ENCODE measurements around the gene SP5.

The SP5 gene

DNA sequence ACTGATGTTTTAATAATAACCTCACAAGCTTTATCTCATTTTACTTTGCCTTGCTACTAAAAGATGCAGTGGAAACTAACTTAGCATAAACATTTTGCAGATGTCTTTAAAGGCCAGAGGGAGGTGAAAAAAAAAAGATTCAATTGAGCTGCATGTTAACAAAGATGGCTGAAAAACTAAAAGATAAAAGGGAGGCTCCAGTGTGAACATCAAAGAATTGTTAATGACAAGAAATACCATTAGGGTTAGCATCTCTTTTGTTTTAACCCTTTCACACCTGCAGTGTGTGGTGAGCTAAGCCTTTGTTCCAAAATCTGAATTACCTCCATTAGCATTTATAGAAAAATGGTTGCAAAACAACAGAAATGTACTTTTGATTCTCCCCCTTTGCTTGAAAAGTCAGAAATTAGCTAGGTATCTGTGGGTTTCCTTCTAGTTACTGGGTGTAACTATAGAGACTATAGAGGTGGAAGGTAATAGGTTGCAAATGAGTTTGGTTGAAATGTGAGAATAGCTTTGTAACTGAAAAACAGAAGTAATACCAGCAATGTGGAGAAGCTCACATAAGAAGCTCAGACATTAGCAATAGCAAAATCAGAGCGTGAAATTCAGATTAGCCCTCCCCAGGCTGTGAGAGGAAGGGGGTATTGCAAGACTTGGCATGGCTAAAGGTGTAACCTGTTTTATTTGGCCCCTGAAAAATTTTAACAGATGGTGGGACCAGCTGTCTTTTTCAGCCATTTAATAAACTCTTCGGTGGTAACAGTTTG, 34.8 kb upstream of the SP5 start:
- Histone ChIP-seq H2BK12ac (ENCODE audit: low read length in 2 of 2) (no peak overlapping the region), H3K23ac (ENCODE audit: low read length in 2 of 2) (no peak overlapping the region), H2BK5ac (ENCODE audit: low read depth, low read length, poor library complexity, severe bottlenecking) (no peak overlapping the region), H3K4ac (ENCODE audit: low read depth in 1 of 2, low read length in 2 of 2) (no peak overlapping the region), H3K18ac (ENCODE audit: low read depth in 1 of 2, low read length in 2 of 2) (no peak overlapping the region), H3K36me3 (ENCODE audit: control insufficient read depth in 1 of 2, insufficient read depth in 2 of 2, low read depth in 1 of 2, low read length in 2 of 2) (no peaks in the 10 kb centered on the region), H3K14ac (ENCODE audit: low read length in 2 of 2) (no peak overlapping the region), H2BK120ac (ENCODE audit: low read depth, low read length) (no peak overlapping the region), H3K79me1 (replicated peaks; ENCODE audit: low read length, poor library complexity, severe bottlenecking) (no peaks in the 10 kb centered on the region), H3K4me2 (ENCODE audit: low read length, poor library complexity, severe bottlenecking) (no peak overlapping the region), H4K91ac (ENCODE audit: low read length) (no peak overlapping the region), H3K9ac (ENCODE audit: low read length) (no peak overlapping the region), H3K27me3 (ENCODE audit: control insufficient read depth in 1 of 2, insufficient read depth in 1 of 2, low read length in 2 of 2) (no peaks in the 10 kb centered on the region), H2BK15ac (ENCODE audit: low read depth, poor library complexity, severe bottlenecking) (no peak overlapping the region), H4K8ac (ENCODE audit: low read length) (no peak overlapping the region), H3K4me1 (ENCODE audit: control insufficient read depth, insufficient read depth, low read depth, low read length) (no peaks in the 10 kb centered on the region), H3K27ac (ENCODE audit: low read length, poor library complexity, severe bottlenecking) (no peak overlapping the region), H2AK5ac (ENCODE audit: low read length, severe bottlenecking) (no peak overlapping the region), H3K9me3 (ENCODE audit: control insufficient read depth, low read length) (no peaks in the 10 kb centered on the region), H2AFZ (ENCODE audit: low read depth, low read length) (no peak overlapping the region), H3K4me3 (ENCODE audit: insufficient read depth in 1 of 2, low read depth in 1 of 2, low read length in 2 of 2) (no peak overlapping the region)
- DNase-seq = no peak
- 32% methylated on average over 2 of the region's 2 CpGs for WGBS

DNA sequence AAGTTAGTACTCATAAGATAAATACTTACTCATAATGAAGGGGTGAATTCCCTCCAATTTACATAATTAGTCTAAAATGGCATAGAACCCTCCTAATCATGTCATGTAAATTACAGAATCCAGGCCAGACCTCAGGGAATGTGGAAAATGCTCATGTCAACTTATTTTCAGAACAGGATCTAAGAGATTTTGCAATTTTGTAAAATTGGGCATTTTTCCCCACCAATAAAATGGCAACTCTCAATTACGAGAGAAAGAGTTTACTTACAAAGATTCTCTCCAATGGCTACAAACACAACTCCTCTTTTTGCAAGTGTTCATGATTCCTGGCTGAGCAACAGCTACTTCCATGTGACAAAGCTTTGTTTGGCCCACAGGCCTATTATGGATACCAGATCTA, 33.8 kb upstream of the SP5 start:
- no peak overlapping the region for H2AFZ ChIP-seq (ENCODE audit: low read depth, low read length)
- H3K4ac ChIP-seq (ENCODE audit: low read depth in 1 of 2, low read length in 2 of 2) = no peak overlapping the region
- H4K8ac ChIP-seq (ENCODE audit: low read length) = no peak overlapping the region
- no peak overlapping the region for H2BK15ac ChIP-seq (ENCODE audit: low read depth, poor library complexity, severe bottlenecking)
- H3K14ac ChIP-seq (ENCODE audit: low read length in 2 of 2) = no peak overlapping the region
- no peak overlapping the region for H2BK12ac ChIP-seq (ENCODE audit: low read length in 2 of 2)
- H2AK5ac ChIP-seq (ENCODE audit: low read length, severe bottlenecking) = no peak overlapping the region
- no peak overlapping the region for H3K9ac ChIP-seq (ENCODE audit: low read length)
- H2BK5ac ChIP-seq (ENCODE audit: low read depth, low read length, poor library complexity, severe bottlenecking) = no peak overlapping the region
- no peak overlapping the region for H2BK120ac ChIP-seq (ENCODE audit: low read depth, low read length)
- no peaks in the 10 kb centered on the region for H3K36me3 ChIP-seq (ENCODE audit: control insufficient read depth in 1 of 2, insufficient read depth in 2 of 2, low read depth in 1 of 2, low read length in 2 of 2)
- H3K27me3 ChIP-seq (ENCODE audit: control insufficient read depth in 1 of 2, insufficient read depth in 1 of 2, low read length in 2 of 2) = no peaks in the 10 kb centered on the region
- no peak overlapping the region for H3K4me2 ChIP-seq (ENCODE audit: low read length, poor library complexity, severe bottlenecking)
- 74% methylated on average over 1 of the region's 1 CpG for WGBS
- H3K18ac ChIP-seq (ENCODE audit: low read depth in 1 of 2, low read length in 2 of 2) = no peak overlapping the region
- H3K27ac ChIP-seq (ENCODE audit: low read length, poor library complexity, severe bottlenecking) = no peak overlapping the region
- H3K79me1 ChIP-seq (replicated peaks; ENCODE audit: low read length, poor library complexity, severe bottlenecking) = no peaks in the 10 kb centered on the region
- no peak overlapping the region for H3K23ac ChIP-seq (ENCODE audit: low read length in 2 of 2)
- no peaks in the 10 kb centered on the region for H3K9me3 ChIP-seq (ENCODE audit: control insufficient read depth, low read length)
- H3K4me1 ChIP-seq (ENCODE audit: control insufficient read depth, insufficient read depth, low read depth, low read length) = no peaks in the 10 kb centered on the region
- DNase-seq = no peak
- H3K4me3 ChIP-seq (ENCODE audit: insufficient read depth in 1 of 2, low read depth in 1 of 2, low read length in 2 of 2) = no peak overlapping the region
- H4K91ac ChIP-seq (ENCODE audit: low read length) = no peak overlapping the region

DNA sequence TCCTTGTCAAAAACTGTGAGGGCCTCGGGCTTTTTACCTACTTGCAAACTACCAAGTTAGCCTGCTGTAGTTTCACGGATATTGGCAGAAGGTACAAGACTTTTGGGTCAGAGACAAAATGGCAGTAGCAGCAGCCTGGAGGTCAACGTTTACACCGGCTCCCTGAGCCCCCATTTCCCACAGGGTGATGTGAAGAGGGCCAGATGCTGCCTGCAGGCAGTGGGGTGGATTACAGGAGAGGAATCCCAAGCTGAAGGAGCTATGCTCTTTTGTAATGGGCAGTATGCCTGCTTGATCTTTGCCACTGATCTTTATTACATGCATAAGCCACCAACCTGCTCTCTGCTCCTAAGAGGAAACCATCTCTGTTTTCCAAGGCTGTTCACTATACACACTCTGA, 29.5 kb upstream of the SP5 start:
- Histone ChIP-seq H3K79me1 (replicated peaks; ENCODE audit: low read length, poor library complexity, severe bottlenecking) (no peaks in the 10 kb centered on the region), H2BK5ac (ENCODE audit: low read depth, low read length, poor library complexity, severe bottlenecking) (no peak overlapping the region), H3K36me3 (ENCODE audit: control insufficient read depth in 1 of 2, insufficient read depth in 2 of 2, low read depth in 1 of 2, low read length in 2 of 2) (no peaks in the 10 kb centered on the region), H3K23ac (ENCODE audit: low read length in 2 of 2) (no peak overlapping the region), H3K4me3 (ENCODE audit: insufficient read depth in 1 of 2, low read depth in 1 of 2, low read length in 2 of 2) (no peak overlapping the region), H2BK12ac (ENCODE audit: low read length in 2 of 2) (no peak overlapping the region), H3K27ac (ENCODE audit: low read length, poor library complexity, severe bottlenecking) (no peak overlapping the region), H2BK120ac (ENCODE audit: low read depth, low read length) (no peak overlapping the region), H3K9ac (ENCODE audit: low read length) (no peak overlapping the region), H4K91ac (ENCODE audit: low read length) (no peak overlapping the region), H3K18ac (ENCODE audit: low read depth in 1 of 2, low read length in 2 of 2) (no peak overlapping the region), H3K4me2 (ENCODE audit: low read length, poor library complexity, severe bottlenecking) (no peak overlapping the region), H2AFZ (ENCODE audit: low read depth, low read length) (no peak overlapping the region), H3K14ac (ENCODE audit: low read length in 2 of 2) (no peak overlapping the region), H2BK15ac (ENCODE audit: low read depth, poor library complexity, severe bottlenecking) (no peak overlapping the region), H3K9me3 (ENCODE audit: control insufficient read depth, low read length) (no peaks in the 10 kb centered on the region), H2AK5ac (ENCODE audit: low read length, severe bottlenecking) (no peak overlapping the region), H4K8ac (ENCODE audit: low read length) (no peak overlapping the region), H3K4me1 (ENCODE audit: control insufficient read depth, insufficient read depth, low read depth, low read length) (no peaks in the 10 kb centered on the region), H3K4ac (ENCODE audit: low read depth in 1 of 2, low read length in 2 of 2) (no peak overlapping the region), H3K27me3 (ENCODE audit: control insufficient read depth in 1 of 2, insufficient read depth in 1 of 2, low read length in 2 of 2) (no peaks in the 10 kb centered on the region)
- WGBS = 56% methylated on average over 4 of the region's 4 CpGs
- no peak for DNase-seq

DNA sequence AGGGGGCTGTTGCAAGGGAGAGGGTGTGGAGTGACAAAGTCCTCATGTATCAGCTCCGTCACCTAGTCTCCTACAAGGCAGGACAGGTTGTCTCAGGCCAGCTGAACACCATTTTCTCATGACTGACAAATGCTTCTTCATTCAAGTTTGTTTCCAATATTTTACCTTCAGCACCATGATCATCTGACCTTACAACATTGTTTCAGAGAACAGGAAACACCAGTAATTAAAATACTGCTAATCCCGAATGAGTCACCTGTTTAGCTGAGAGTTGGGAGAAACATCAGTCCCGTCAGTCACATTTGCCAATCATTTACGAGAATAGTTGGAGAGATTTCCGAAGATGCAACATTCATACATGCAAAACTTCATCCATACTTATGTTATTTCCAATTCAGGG, 25.7 kb upstream of the SP5 start:
- no peak for DNase-seq
- Histone ChIP-seq H2BK120ac (ENCODE audit: low read depth, low read length) (no peak overlapping the region), H3K4me2 (ENCODE audit: low read length, poor library complexity, severe bottlenecking) (no peak overlapping the region), H3K14ac (ENCODE audit: low read length in 2 of 2) (no peak overlapping the region), H3K79me1 (replicated peaks; ENCODE audit: low read length, poor library complexity, severe bottlenecking) (no peaks in the 10 kb centered on the region), H2AK5ac (ENCODE audit: low read length, severe bottlenecking) (no peak overlapping the region), H4K91ac (ENCODE audit: low read length) (no peak overlapping the region), H3K27me3 (ENCODE audit: control insufficient read depth in 1 of 2, insufficient read depth in 1 of 2, low read length in 2 of 2) (no peaks in the 10 kb centered on the region), H3K4me3 (ENCODE audit: insufficient read depth in 1 of 2, low read depth in 1 of 2, low read length in 2 of 2) (no peak overlapping the region), H3K23ac (ENCODE audit: low read length in 2 of 2) (no peak overlapping the region), H3K9me3 (ENCODE audit: control insufficient read depth, low read length) (no peaks in the 10 kb centered on the region), H3K4me1 (ENCODE audit: control insufficient read depth, insufficient read depth, low read depth, low read length) (no peaks in the 10 kb centered on the region), H2BK15ac (ENCODE audit: low read depth, poor library complexity, severe bottlenecking) (no peak overlapping the region), H2BK5ac (ENCODE audit: low read depth, low read length, poor library complexity, severe bottlenecking) (no peak overlapping the region), H3K27ac (ENCODE audit: low read length, poor library complexity, severe bottlenecking) (no peak overlapping the region), H3K36me3 (ENCODE audit: control insufficient read depth in 1 of 2, insufficient read depth in 2 of 2, low read depth in 1 of 2, low read length in 2 of 2) (no peaks in the 10 kb centered on the region), H2BK12ac (ENCODE audit: low read length in 2 of 2) (no peak overlapping the region), H4K8ac (ENCODE audit: low read length) (no peak overlapping the region), H3K18ac (ENCODE audit: low read depth in 1 of 2, low read length in 2 of 2) (no peak overlapping the region), H2AFZ (ENCODE audit: low read depth, low read length) (no peak overlapping the region), H3K4ac (ENCODE audit: low read depth in 1 of 2, low read length in 2 of 2) (no peak overlapping the region), H3K9ac (ENCODE audit: low read length) (no peak overlapping the region)
- 94% methylated on average over 5 of the region's 5 CpGs for WGBS

Measured in mesenchymal stem cell (in vitro differentiated cells and primary cell).